ENCODE results near the gene AFAP1L2.

DNA sequence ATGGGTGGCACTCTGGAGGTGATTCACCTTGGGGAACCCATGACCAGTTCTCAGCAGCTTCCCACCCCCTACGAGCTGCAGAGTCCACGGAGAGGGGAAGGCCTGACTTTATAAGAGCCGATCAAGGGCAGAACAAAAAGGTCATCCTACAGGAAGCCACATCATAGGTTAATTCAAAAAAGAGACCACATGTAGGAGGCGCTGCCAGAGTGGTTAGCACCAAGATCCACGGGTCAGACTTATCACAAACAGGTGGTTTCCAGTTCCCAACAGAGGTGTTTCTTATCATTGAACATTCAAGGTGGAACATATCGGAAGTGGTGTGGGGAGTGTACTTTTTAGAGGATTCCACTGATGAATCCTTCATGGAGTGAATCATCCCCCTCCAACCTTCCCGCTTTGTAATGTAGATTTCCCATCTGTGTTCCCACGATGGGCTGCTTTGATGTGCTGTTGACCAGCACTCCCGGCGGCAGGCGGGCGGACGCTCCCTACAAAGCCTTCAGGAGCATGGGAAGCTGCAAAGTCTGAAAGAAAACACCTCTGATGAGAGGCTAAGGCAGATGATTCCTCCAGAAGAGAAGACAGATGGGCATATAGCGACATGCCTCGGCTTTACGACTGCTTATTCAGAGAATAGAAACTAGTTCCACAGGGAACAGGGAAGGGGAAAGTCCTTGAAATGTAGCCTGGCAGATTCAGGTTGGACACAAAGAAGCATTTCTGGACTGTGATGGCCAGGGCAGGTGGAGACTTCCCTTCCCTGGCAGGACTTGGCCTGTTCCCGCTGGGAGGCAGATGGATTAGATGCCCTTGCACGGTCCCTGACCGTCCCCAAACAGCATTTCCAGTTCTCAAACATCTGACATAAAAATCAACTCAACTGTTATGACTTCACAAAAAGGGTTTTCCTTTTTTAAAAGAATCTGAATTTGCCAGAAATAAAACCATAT, 66.5 kb downstream of the AFAP1L2 start:
- no peak for TF ChIP-seq EZH2 (IDR thresholded peaks at IDR 0.05; ENCODE audit: borderline replicate concordance, low read depth, low read length, poor library complexity, severe bottlenecking)
- TF ChIP-seq, protein P1, sequence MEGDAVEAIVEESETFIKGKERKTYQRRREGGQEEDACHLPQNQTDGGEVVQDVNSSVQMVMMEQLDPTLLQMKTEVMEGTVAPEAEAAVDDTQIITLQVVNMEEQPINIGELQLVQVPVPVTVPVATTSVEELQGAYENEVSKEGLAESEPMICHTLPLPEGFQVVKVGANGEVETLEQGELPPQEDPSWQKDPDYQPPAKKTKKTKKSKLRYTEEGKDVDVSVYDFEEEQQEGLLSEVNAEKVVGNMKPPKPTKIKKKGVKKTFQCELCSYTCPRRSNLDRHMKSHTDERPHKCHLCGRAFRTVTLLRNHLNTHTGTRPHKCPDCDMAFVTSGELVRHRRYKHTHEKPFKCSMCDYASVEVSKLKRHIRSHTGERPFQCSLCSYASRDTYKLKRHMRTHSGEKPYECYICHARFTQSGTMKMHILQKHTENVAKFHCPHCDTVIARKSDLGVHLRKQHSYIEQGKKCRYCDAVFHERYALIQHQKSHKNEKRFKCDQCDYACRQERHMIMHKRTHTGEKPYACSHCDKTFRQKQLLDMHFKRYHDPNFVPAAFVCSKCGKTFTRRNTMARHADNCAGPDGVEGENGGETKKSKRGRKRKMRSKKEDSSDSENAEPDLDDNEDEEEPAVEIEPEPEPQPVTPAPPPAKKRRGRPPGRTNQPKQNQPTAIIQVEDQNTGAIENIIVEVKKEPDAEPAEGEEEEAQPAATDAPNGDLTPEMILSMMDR (conservative IDR thresholded peaks at IDR 0.05; ENCODE audit: low read depth, low read length), result no peak

Measured in A673 (cell line).